Ecto neural progenitor cell (in vitro differentiated cells): Measurements from ENCODE around the gene RAC3.
"Not testable (repeated sequence)": the region's sequence is repeated elsewhere in the genome, so short reads cannot be mapped to it uniquely, and the experiment has no call there.

Experiments
- DNase-seq: peaks from one replicate; pipeline ENCODE4 v3.0.0-alpha.2; 2018; ENCODE audit warnings: low spot score

RAC3 gene

GRCh38 chr17:82023447-82024241 is 7.8 kb upstream of the RAC3 start:
- no peak for DNase-seq

GRCh38 chr17:82024859-82025258 is 6.6 kb upstream of the RAC3 start:
- DNase-seq, result no peak

- no peak for DNase-seq
These were observed 5.9 kb upstream of the RAC3 start for GRCh38 chr17:82025401-82026107.

- DNase-seq, result no peak
These were observed 3.2 kb upstream of the RAC3 start for GRCh38 chr17:82028246-82028645.

- DNase-seq, result no peak
These were observed 2.5 kb upstream of the RAC3 start for GRCh38 chr17:82028966-82029365.

- DNase-seq, result no peak
These were observed 2.1 kb upstream of the RAC3 start for GRCh38 chr17:82029391-82029790.

- no peak for DNase-seq
These were observed 1.4 kb upstream of the RAC3 start for GRCh38 chr17:82029990-82030469.

GRCh38 chr17:82030470-82031302 is 792 bp upstream of the RAC3 start:
- peak; percentile 96 for DNase-seq

- peak; percentile 76 for DNase-seq
These were observed 578 bp downstream of the RAC3 start for GRCh38 chr17:82031885-82032627.

GRCh38 chr17:82033359-82034085 is 2.0 kb downstream of the RAC3 start:
- DNase-seq, result no peak

- DNase-seq, result no peak
These were observed 3.0 kb downstream of the RAC3 start for GRCh38 chr17:82034371-82035011.

GRCh38 chr17:82035488-82035887 is 4.0 kb downstream of the RAC3 start:
- DNase-seq, result no peak

GRCh38 chr17:82035956-82036633 is 4.6 kb downstream of the RAC3 start:
- no peak for DNase-seq

- DNase-seq, result no peak
These were observed 5.2 kb downstream of the RAC3 start for GRCh38 chr17:82036634-82037091.

GRCh38 chr17:82037092-82037888 is 5.8 kb downstream of the RAC3 start, which contains the start of gene DCXR:
TSS of gene DCXR (minus strand) at chr17:82037697. CDS start at chr17:82037682, 15 bp downstream.
- peak; percentile 100 for DNase-seq

- no peak for DNase-seq
These were observed 6.4 kb downstream of the RAC3 start for GRCh38 chr17:82037889-82038195.

GRCh38 chr17:82038796-82039409 is 7.4 kb downstream of the RAC3 start:
- not testable (repeated sequence) for DNase-seq

GRCh38 chr17:82039695-82040299 is 8.3 kb downstream of the RAC3 start:
- no peak for DNase-seq
